Measurements from ENCODE around the gene HOXD13.
A peak's percentile ranks its signal among the peaks of the same experiment; 100 is the strongest.

Gene HOXD13

DNA sequence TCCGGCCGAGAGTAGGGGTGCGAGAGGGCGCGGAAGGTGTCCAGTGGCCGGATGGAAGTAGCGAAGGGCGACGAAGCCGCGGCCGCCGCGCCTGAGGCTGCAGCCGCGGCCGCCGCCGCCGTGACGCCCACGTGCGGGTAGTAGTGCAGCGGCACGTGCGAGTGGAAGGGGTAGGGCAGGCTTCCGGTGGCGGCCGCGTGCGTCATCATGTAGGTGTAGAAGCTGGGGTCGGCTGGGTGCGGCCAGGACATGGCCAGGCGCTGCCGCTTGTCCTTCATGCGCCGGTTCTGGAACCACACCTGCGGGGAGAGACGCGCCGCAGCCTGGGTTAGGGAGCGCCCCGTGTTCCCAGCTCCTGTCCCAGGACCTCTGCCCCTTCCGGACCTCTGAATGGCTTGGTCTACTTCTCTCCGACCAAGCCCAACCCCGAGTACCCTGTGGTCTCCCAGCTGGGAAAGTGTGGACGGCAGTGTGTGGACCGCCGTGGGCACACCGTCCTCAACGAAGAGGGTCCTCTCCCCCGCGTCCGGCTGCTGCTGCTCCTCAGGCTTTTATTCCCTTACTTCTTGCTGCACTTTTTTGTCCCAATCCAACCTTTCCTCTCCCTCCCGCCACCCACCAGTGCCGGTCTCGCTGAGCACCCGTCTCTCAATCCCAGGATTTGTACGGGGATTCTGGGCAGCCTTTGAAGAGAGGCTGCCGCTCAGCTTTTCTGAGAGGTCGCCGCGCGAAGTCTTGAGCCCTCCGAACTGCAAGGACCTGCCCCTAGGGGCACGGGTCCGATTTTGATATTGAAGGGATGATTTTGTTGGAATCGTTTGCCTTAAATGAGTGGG is 11.8 kb upstream of the HOXD13 start:
- H3K23ac ChIP-seq (ENCODE audit: low read length) = no peak overlapping the region
- H3K9me3 ChIP-seq (ENCODE audit: insufficient read depth, low read depth, low read length) = peaks cover 12% of the 10 kb centered on the region
- H3K18ac ChIP-seq (ENCODE audit: low read length) = no peak overlapping the region
- peaks cover 20% of the 10 kb centered on the region in 2 experiments for H3K4me1 ChIP-seq (ENCODE audit: control insufficient read depth in 1 of 2, insufficient read depth in 2 of 2, low read length in 2 of 2)
- no peak overlapping the region for H3K27ac ChIP-seq (ENCODE audit: low read depth, low read length)
- no peaks in the 10 kb centered on the region for H3K79me2 ChIP-seq (ENCODE audit: control insufficient read depth, insufficient read depth, low read length, poor library complexity)
- peak overlapping the region; percentile 67 for H3K4me3 ChIP-seq (ENCODE audit: low read depth, low read length)
- no peak overlapping the region for H2AK5ac ChIP-seq (ENCODE audit: low read length)
- H4K12ac ChIP-seq (ENCODE audit: low read depth, low read length) = no peak overlapping the region
- H3K36me3 ChIP-seq (ENCODE audit: control insufficient read depth in 1 of 2, insufficient read depth in 2 of 2, low read length in 2 of 2) = no peaks in the 10 kb centered on the region
- peak overlapping the region; percentile 44 for H3K14ac ChIP-seq (ENCODE audit: low read length)
- no peak overlapping the region for H2BK12ac ChIP-seq (ENCODE audit: low read length)
- no peak overlapping the region for H3K9ac ChIP-seq (ENCODE audit: low read length)
- no peak overlapping the region for H3K4ac ChIP-seq (ENCODE audit: low read depth, low read length)
- no CpG with 5 or more reads among the region's 68 CpGs for WGBS (ENCODE audit: extremely low coverage, insufficient coverage, insufficient read length)
- H3K4me2 ChIP-seq (ENCODE audit: low read length) = peak overlapping the region; percentile 59
- H3K79me1 ChIP-seq (ENCODE audit: low read length) = peaks cover 1% of the 10 kb centered on the region
- H3K27me3 ChIP-seq (ENCODE audit: insufficient read depth, low read length) = peaks cover 77% of the 10 kb centered on the region
- DNase-seq = peak in 1 of 2 donors; percentile 11
- peak overlapping the region; percentile 17 for H2BK120ac ChIP-seq (ENCODE audit: insufficient read depth, low read length, poor library complexity)
- peak overlapping the region; percentile 88 for H2AFZ ChIP-seq (ENCODE audit: insufficient read depth, low read length, poor library complexity)
- no peak overlapping the region for H4K91ac ChIP-seq (ENCODE audit: low read depth, low read length)
- peak overlapping the region; percentile 43 for H4K8ac ChIP-seq (ENCODE audit: low read depth, low read length)
- H2BK5ac ChIP-seq (ENCODE audit: low read depth, low read length, poor library complexity) = no peak overlapping the region

DNA sequence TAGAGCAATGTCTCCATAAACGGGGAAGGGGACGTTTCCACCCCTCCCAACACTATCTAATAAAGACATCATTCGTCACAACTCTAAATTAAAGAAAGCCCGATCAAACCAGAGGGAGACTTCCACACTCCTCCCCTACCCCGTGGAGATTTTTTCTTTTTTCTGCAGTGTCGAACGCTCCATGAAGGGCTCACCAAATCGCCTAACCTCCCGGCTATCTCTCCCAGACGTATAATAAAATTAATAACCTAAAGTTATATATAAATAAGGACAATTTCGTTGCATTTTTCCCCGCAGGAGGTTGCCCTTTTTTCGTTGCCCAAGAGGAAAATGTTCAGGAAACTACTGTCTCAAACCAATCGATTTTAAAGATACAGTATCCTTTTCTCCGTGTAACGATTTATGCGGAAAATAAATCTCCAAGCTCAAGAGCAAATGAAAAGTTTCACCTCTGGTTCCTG is 11.1 kb upstream of the HOXD13 start:
- Histone ChIP-seq H3K4me2 (ENCODE audit: low read length) (no peak overlapping the region), H3K79me2 (ENCODE audit: control insufficient read depth, insufficient read depth, low read length, poor library complexity) (no peaks in the 10 kb centered on the region), H3K4me1 (ENCODE audit: control insufficient read depth in 1 of 2, insufficient read depth in 2 of 2, low read length in 2 of 2) (peaks cover 20 to 22% of the 10 kb centered on the region in 2 experiments), H2BK120ac (ENCODE audit: insufficient read depth, low read length, poor library complexity) (no peak overlapping the region), H4K8ac (ENCODE audit: low read depth, low read length) (no peak overlapping the region), H4K12ac (ENCODE audit: low read depth, low read length) (no peak overlapping the region), H4K91ac (ENCODE audit: low read depth, low read length) (no peak overlapping the region), H3K4ac (ENCODE audit: low read depth, low read length) (no peak overlapping the region), H3K36me3 (ENCODE audit: control insufficient read depth in 1 of 2, insufficient read depth in 2 of 2, low read length in 2 of 2) (no peaks in the 10 kb centered on the region), H3K79me1 (ENCODE audit: low read length) (peaks cover 1% of the 10 kb centered on the region), H3K18ac (ENCODE audit: low read length) (no peak overlapping the region), H3K27ac (ENCODE audit: low read depth, low read length) (no peak overlapping the region), H3K4me3 (ENCODE audit: low read depth, low read length) (no peak overlapping the region), H3K23ac (ENCODE audit: low read length) (no peak overlapping the region), H3K27me3 (ENCODE audit: insufficient read depth, low read length) (peaks cover 78% of the 10 kb centered on the region), H3K9me3 (ENCODE audit: insufficient read depth, low read depth, low read length) (peaks cover 12% of the 10 kb centered on the region), H3K9ac (ENCODE audit: low read length) (no peak overlapping the region), H3K14ac (ENCODE audit: low read length) (no peak overlapping the region), H2BK5ac (ENCODE audit: low read depth, low read length, poor library complexity) (no peak overlapping the region), H2AFZ (ENCODE audit: insufficient read depth, low read length, poor library complexity) (no peak overlapping the region), H2BK12ac (ENCODE audit: low read length) (no peak overlapping the region), H2AK5ac (ENCODE audit: low read length) (no peak overlapping the region)
- DNase-seq = no peak
- no CpG with 5 or more reads among the region's 17 CpGs for WGBS (ENCODE audit: extremely low coverage, insufficient coverage, insufficient read length)

DNA sequence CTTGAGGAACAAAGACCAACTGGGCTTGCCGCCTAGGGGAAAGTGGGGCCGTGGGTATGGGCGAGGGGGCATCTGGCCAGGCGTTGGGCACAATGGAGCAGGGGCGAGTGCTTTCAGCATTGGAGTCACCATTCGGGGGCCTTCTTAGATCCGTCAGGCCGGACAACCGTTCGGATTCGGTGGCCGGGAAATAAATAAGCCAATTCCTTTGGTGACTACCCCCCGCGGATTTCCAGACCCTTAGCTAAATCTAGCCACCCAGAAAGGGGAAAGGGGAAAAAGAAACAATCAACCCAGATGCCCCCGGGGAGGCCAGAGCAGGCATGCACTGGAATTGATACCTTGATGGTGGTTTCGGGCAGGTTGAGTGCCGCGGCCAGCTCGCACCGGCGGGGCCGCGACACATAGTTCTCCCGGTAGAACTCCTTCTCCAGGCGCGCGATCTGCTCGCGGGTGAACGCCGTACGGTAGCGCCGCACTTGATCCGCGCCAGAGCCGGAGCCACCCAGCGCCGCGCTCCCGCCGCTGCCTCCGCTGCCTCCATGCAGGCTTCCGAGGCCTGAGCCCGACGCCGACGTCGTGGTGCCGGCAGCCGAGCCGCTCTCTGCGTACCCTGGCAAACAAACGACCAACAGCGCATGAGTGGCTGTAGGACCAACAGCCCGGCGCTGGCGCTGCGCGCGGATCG is 10.5 kb upstream of the HOXD13 start:
- Histone ChIP-seq H3K27ac (ENCODE audit: low read depth, low read length) (no peak overlapping the region), H3K14ac (ENCODE audit: low read length) (no peak overlapping the region), H4K91ac (ENCODE audit: low read depth, low read length) (no peak overlapping the region), H4K12ac (ENCODE audit: low read depth, low read length) (no peak overlapping the region), H2AK5ac (ENCODE audit: low read length) (no peak overlapping the region), H3K4ac (ENCODE audit: low read depth, low read length) (no peak overlapping the region), H2BK120ac (ENCODE audit: insufficient read depth, low read length, poor library complexity) (no peak overlapping the region), H2BK12ac (ENCODE audit: low read length) (no peak overlapping the region), H3K27me3 (ENCODE audit: insufficient read depth, low read length) (peaks cover 78% of the 10 kb centered on the region), H3K4me1 (ENCODE audit: control insufficient read depth in 1 of 2, insufficient read depth in 2 of 2, low read length in 2 of 2) (peaks cover 20 to 22% of the 10 kb centered on the region in 2 experiments), H2AFZ (ENCODE audit: insufficient read depth, low read length, poor library complexity) (no peak overlapping the region), H3K9me3 (ENCODE audit: insufficient read depth, low read depth, low read length) (peaks cover 12% of the 10 kb centered on the region), H3K4me3 (ENCODE audit: low read depth, low read length) (peak overlapping the region; percentile 47), H3K36me3 (ENCODE audit: control insufficient read depth in 1 of 2, insufficient read depth in 2 of 2, low read length in 2 of 2) (no peaks in the 10 kb centered on the region), H3K23ac (ENCODE audit: low read length) (no peak overlapping the region), H3K79me1 (ENCODE audit: low read length) (peaks cover 1% of the 10 kb centered on the region), H2BK5ac (ENCODE audit: low read depth, low read length, poor library complexity) (no peak overlapping the region), H4K8ac (ENCODE audit: low read depth, low read length) (no peak overlapping the region), H3K9ac (ENCODE audit: low read length) (no peak overlapping the region), H3K4me2 (ENCODE audit: low read length) (peak overlapping the region; percentile 65), H3K79me2 (ENCODE audit: control insufficient read depth, insufficient read depth, low read length, poor library complexity) (no peaks in the 10 kb centered on the region), H3K18ac (ENCODE audit: low read length) (no peak overlapping the region)
- WGBS (ENCODE audit: extremely low coverage, insufficient coverage, insufficient read length) = no CpG with 5 or more reads among the region's 62 CpGs
- no peak for DNase-seq

DNA sequence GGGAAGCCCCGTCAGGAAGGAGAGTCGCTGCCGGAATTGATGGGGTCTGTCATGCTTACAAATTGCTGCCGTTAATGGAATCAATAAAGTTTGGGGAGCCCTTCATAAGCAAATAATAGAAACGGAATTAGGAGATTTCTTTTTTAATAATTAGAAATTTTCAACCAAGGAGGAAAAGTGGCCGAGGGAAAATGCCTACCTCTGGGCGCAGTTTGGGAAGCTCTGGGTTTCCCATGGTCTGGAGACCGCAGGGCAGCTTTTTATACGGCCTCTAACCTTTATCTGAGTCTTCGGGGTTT is 10.0 kb upstream of the HOXD13 start:
- H2BK12ac ChIP-seq (ENCODE audit: low read length) = no peak overlapping the region
- no peak overlapping the region for H3K27ac ChIP-seq (ENCODE audit: low read depth, low read length)
- H3K79me2 ChIP-seq (ENCODE audit: control insufficient read depth, insufficient read depth, low read length, poor library complexity) = no peaks in the 10 kb centered on the region
- no peak overlapping the region for H2BK120ac ChIP-seq (ENCODE audit: insufficient read depth, low read length, poor library complexity)
- peak overlapping the region; percentile 47 for H3K4me3 ChIP-seq (ENCODE audit: low read depth, low read length)
- H4K8ac ChIP-seq (ENCODE audit: low read depth, low read length) = no peak overlapping the region
- H2AFZ ChIP-seq (ENCODE audit: insufficient read depth, low read length, poor library complexity) = no peak overlapping the region
- H3K14ac ChIP-seq (ENCODE audit: low read length) = no peak overlapping the region
- peak overlapping the region; percentile 65 for H3K4me2 ChIP-seq (ENCODE audit: low read length)
- H3K27me3 ChIP-seq (ENCODE audit: insufficient read depth, low read length) = peaks cover 83% of the 10 kb centered on the region
- no peak overlapping the region for H3K9ac ChIP-seq (ENCODE audit: low read length)
- H3K4me1 ChIP-seq (ENCODE audit: control insufficient read depth in 1 of 2, insufficient read depth in 2 of 2, low read length in 2 of 2) = peaks cover 20 to 22% of the 10 kb centered on the region in 2 experiments
- peaks cover 12% of the 10 kb centered on the region for H3K9me3 ChIP-seq (ENCODE audit: insufficient read depth, low read depth, low read length)
- H3K36me3 ChIP-seq (ENCODE audit: control insufficient read depth in 1 of 2, insufficient read depth in 2 of 2, low read length in 2 of 2) = no peaks in the 10 kb centered on the region
- H2BK5ac ChIP-seq (ENCODE audit: low read depth, low read length, poor library complexity) = no peak overlapping the region
- no peak overlapping the region for H4K12ac ChIP-seq (ENCODE audit: low read depth, low read length)
- no peak overlapping the region for H3K18ac ChIP-seq (ENCODE audit: low read length)
- peaks cover 1% of the 10 kb centered on the region for H3K79me1 ChIP-seq (ENCODE audit: low read length)
- H2AK5ac ChIP-seq (ENCODE audit: low read length) = no peak overlapping the region
- DNase-seq = no peak
- no CpG with 5 or more reads among the region's 10 CpGs for WGBS (ENCODE audit: extremely low coverage, insufficient coverage, insufficient read length)
- no peak overlapping the region for H3K4ac ChIP-seq (ENCODE audit: low read depth, low read length)
- H4K91ac ChIP-seq (ENCODE audit: low read depth, low read length) = no peak overlapping the region
- H3K23ac ChIP-seq (ENCODE audit: low read length) = no peak overlapping the region
